ENCODE data around the gene FLVCR2.

FLVCR2 gene

GRCh38 chr14:75630695-75631452, 52.5 kb downstream of the FLVCR2 start:
- no peak for DNase-seq (ENCODE audit: low read depth)

- DNase-seq (ENCODE audit: low read depth) = peak; percentile 20
Observed at GRCh38 chr14:75631453-75631831, 53.0 kb downstream of the FLVCR2 start.

- DNase-seq (ENCODE audit: low read depth) = no peak
Observed at GRCh38 chr14:75634848-75635247, 56.4 kb downstream of the FLVCR2 start.

- DNase-seq (ENCODE audit: low read depth) = peak; percentile 58
Observed at GRCh38 chr14:75636100-75636692, 57.8 kb downstream of the FLVCR2 start.

- no peak for DNase-seq (ENCODE audit: low read depth)
Observed at GRCh38 chr14:75640876-75641275, 62.5 kb downstream of the FLVCR2 start.

- DNase-seq (ENCODE audit: low read depth) = no peak
Observed at GRCh38 chr14:75643985-75644384, 65.6 kb downstream of the FLVCR2 start.

GRCh38 chr14:75645056-75645455, 66.6 kb downstream of the FLVCR2 start:
- DNase-seq (ENCODE audit: low read depth) = no peak

GRCh38 chr14:75646762-75647161, 68.3 kb downstream of the FLVCR2 start:
- DNase-seq (ENCODE audit: low read depth) = no peak

GRCh38 chr14:75647640-75648039, 69.2 kb downstream of the FLVCR2 start:
- peak; percentile 35 for DNase-seq (ENCODE audit: low read depth)

- peak; percentile 98 for DNase-seq (ENCODE audit: low read depth)
Observed at GRCh38 chr14:75648066-75648838, 69.8 kb downstream of the FLVCR2 start.

- no peak for DNase-seq (ENCODE audit: low read depth)
Observed at GRCh38 chr14:75649337-75649736, 70.9 kb downstream of the FLVCR2 start.

GRCh38 chr14:75649773-75650172, 71.4 kb downstream of the FLVCR2 start:
- DNase-seq (ENCODE audit: low read depth) = no peak

- DNase-seq (ENCODE audit: low read depth) = no peak
Observed at GRCh38 chr14:75650253-75651058, 72.0 kb downstream of the FLVCR2 start.

GRCh38 chr14:75653563-75653962, 75.1 kb downstream of the FLVCR2 start:
- no peak for DNase-seq (ENCODE audit: low read depth)

- peak; percentile 52 for DNase-seq (ENCODE audit: low read depth)
Observed at GRCh38 chr14:75654127-75654732, 75.8 kb downstream of the FLVCR2 start.

- no peak for DNase-seq (ENCODE audit: low read depth)
Observed at GRCh38 chr14:75655235-75655634, 76.8 kb downstream of the FLVCR2 start.

- no peak for DNase-seq (ENCODE audit: low read depth)
Observed at GRCh38 chr14:75657331-75657730, 78.9 kb downstream of the FLVCR2 start.

GRCh38 chr14:75658957-75659356, 80.5 kb downstream of the FLVCR2 start:
- no peak for DNase-seq (ENCODE audit: low read depth)

GRCh38 chr14:75660238-75660629, 81.8 kb downstream of the FLVCR2 start:
- no peak for DNase-seq (ENCODE audit: low read depth)

- DNase-seq (ENCODE audit: low read depth) = peak; percentile 100
Observed at GRCh38 chr14:75660630-75661498, 82.4 kb downstream of the FLVCR2 start, which contains the start of the genes ERG28 and TTLL5. TSS of gene ERG28 (minus strand) at chr14:75660876. CDS start at chr14:75657502, 3,374 bp downstream. TSS of gene TTLL5 (plus strand) at chr14:75661246. CDS start at chr14:75663150, 1,904 bp downstream.

GRCh38 chr14:75661499-75661814, 83.0 kb downstream of the FLVCR2 start:
- no peak for DNase-seq (ENCODE audit: low read depth)

Data from iris pigment epithelial cell (primary cell).